A549 (cell line): ENCODE data around the gene SEC24D.

Experiments used
- CHD2 ChIP-seq: fragments of 150-350 bp; IDR thresholded peaks from 2 replicates; pipeline ENCODE4 v1.6.1; 2014; ENCODE audit warnings: low read length; ENCODE audit not compliant: partially characterized antibody
- CTCF ChIP-seq: fragments of >200 bp; sonication (Bioruptor Twin); formaldehyde crosslinking; IDR thresholded peaks from 3 replicates; pipeline ENCODE4 v1.5.1; 2016
- HES2 ChIP-seq: fragments of >200 bp; sonication (Bioruptor Twin); formaldehyde crosslinking; IDR thresholded peaks from 2 replicates; pipeline ENCODE4 v1.6.1; 2016
- MAFK ChIP-seq: fragments of 450-650 bp; IDR thresholded peaks from 2 replicates; pipeline ENCODE4 v1.6.1; 2014; ENCODE audit not compliant: partially characterized antibody
- RCOR1 ChIP-seq: fragments of 150-350 bp; IDR thresholded peaks from 2 replicates; pipeline ENCODE4 v1.6.1; 2014; ENCODE audit warnings: antibody characterized with exemption, low read length, low read depth
- REST ChIP-seq: fragments of 200-600 bp; sonication (generic); IDR thresholded peaks from 2 replicates; pipeline ENCODE4 v1.6.1; 2016; ENCODE audit warnings: antibody characterized with exemption, mild to moderate bottlenecking, moderate library complexity

- TF ChIP-seq CTCF (no peak), MAFK (no peak), RCOR1 (no peak), CHD2 (no peak), HES2 (no peak), REST (no peak)
These were observed 32.7 kb downstream of the SEC24D start for GRCh38 chr4:118803253-118803652.
